ENCODE measurements around the gene GALNT18.

DNA sequence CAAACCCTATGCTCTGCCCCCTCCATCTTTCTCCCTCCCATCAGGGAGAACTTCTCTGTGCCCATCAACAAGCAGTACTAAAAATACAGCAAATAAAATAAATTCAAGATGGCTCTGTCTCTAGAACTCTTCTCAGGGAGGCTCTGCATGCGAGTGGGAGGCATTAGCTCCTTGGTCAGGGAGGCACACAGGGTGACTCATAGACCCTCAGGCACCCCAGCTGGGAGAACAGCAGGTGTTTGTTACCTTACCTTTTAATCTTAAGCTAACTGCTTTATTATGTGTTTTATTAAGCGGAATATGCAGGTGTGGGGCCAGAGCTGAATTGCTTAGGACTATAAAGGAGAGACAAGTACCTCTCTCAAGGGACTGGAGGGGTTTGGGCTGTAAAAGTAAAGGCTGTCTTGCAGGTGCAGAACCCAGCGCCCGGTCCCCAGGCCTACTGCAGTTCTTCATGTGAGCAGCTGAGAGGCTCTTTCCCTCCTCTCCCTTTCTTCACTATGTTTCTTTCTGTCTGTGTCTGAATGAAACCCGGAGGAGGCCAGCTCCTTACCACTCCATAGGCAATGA lies 289.6 kb downstream of the GALNT18 start:
- TF ChIP-seq, protein P1, sequence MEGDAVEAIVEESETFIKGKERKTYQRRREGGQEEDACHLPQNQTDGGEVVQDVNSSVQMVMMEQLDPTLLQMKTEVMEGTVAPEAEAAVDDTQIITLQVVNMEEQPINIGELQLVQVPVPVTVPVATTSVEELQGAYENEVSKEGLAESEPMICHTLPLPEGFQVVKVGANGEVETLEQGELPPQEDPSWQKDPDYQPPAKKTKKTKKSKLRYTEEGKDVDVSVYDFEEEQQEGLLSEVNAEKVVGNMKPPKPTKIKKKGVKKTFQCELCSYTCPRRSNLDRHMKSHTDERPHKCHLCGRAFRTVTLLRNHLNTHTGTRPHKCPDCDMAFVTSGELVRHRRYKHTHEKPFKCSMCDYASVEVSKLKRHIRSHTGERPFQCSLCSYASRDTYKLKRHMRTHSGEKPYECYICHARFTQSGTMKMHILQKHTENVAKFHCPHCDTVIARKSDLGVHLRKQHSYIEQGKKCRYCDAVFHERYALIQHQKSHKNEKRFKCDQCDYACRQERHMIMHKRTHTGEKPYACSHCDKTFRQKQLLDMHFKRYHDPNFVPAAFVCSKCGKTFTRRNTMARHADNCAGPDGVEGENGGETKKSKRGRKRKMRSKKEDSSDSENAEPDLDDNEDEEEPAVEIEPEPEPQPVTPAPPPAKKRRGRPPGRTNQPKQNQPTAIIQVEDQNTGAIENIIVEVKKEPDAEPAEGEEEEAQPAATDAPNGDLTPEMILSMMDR (IDR thresholded peaks at IDR 0.05), result no peak
- TF ChIP-seq POLR2A (IDR thresholded peaks at IDR 0.05) (no peak), POLR2AphosphoS5 (IDR thresholded peaks at IDR 0.05) (no peak)

Data from prostate gland (tissue), 2 donors.